Uterus (tissue), 2 donors: ENCODE measurements around the gene UROS.

Experiments
- POLR2A ChIP-seq, 2 donors: fragments of 450-650 bp; IDR thresholded peaks; one replicate each; pipeline ENCODE4 v1.6.1; 2016; ENCODE audit warnings: antibody characterized with exemption in 2 of 2, mild to moderate bottlenecking in 1 of 2, moderate library complexity in 1 of 2
- TF ChIP-seq, protein P1 (sequence below), 4 experiments: fragments of 200-600 bp in 2 of 4; fragments of 450-650 bp in 2 of 4; sonication (generic) in 2 of 4; IDR thresholded peaks; one replicate each; pipeline ENCODE4 v1.5.1; 2016 to 2019; ENCODE audit warnings: antibody characterized with exemption in 4 of 4, mild to moderate bottlenecking in 2 of 4, moderate library complexity in 1 of 4

DNA sequence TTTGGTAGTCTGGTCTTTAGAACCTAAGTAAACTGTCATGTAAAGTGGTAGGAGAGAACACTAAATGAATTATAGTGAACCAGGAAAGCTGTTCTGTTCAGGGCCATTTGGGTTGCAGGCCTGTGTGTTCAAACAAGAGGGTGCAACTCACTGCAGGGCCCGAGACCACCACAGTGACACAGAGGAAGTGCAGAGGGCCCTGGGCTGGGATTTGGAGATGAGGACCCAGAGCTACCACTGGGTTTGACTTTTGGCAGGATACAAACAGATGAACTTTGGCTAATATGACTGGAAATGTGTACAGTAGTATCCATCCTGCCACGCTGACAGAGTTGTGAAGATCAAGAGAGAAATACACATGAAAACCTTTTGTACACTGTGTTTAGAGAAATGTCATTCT, 57.2 kb downstream of the UROS start:
- TF ChIP-seq, protein P1, sequence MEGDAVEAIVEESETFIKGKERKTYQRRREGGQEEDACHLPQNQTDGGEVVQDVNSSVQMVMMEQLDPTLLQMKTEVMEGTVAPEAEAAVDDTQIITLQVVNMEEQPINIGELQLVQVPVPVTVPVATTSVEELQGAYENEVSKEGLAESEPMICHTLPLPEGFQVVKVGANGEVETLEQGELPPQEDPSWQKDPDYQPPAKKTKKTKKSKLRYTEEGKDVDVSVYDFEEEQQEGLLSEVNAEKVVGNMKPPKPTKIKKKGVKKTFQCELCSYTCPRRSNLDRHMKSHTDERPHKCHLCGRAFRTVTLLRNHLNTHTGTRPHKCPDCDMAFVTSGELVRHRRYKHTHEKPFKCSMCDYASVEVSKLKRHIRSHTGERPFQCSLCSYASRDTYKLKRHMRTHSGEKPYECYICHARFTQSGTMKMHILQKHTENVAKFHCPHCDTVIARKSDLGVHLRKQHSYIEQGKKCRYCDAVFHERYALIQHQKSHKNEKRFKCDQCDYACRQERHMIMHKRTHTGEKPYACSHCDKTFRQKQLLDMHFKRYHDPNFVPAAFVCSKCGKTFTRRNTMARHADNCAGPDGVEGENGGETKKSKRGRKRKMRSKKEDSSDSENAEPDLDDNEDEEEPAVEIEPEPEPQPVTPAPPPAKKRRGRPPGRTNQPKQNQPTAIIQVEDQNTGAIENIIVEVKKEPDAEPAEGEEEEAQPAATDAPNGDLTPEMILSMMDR (IDR thresholded peaks at IDR 0.05) = no peak
- no peak for TF ChIP-seq POLR2A (IDR thresholded peaks at IDR 0.05)
